ENCODE data around the gene STMP1. TPM values are rescaled to one million over a fixed set of nuclear protein-coding genes. Genes with fewer than 3 reads are reported as not detected.

STMP1 gene
- total RNA-seq, 1 experiment from 2014 or later: 38.4 TPM

DNA sequence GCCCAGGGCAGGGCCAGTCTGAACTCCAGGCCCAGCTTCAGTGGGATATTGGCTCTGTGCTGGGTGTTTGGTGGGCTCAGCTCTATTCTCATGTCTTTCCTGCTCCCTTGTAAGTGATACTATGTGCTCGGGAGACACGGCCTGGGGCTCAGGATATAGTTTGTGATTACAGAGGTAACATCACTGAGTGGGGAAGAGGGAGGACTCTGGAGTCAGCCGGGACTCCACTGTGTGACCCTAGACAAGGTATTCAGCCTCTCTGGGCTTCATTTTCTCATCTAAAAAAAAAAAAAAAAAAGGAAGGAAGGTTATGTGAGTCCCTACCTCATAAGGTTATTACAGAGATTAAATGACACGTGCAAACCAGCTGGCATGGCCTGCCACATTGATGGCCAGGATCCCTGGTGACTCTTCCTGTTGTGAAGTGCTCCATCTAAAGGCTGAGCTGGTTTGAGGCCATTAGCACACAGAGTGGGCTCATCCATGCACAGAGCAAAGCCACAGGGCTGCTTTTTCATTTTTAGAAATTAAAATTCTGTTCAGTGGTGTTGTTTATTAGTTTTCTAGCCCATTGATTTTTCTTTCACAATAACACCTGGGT, 50.0 kb downstream of the STMP1 start:
- no peak overlapping the region for H2BK15ac ChIP-seq (ENCODE audit: low read depth, low read length)
- TF ChIP-seq, protein P1, sequence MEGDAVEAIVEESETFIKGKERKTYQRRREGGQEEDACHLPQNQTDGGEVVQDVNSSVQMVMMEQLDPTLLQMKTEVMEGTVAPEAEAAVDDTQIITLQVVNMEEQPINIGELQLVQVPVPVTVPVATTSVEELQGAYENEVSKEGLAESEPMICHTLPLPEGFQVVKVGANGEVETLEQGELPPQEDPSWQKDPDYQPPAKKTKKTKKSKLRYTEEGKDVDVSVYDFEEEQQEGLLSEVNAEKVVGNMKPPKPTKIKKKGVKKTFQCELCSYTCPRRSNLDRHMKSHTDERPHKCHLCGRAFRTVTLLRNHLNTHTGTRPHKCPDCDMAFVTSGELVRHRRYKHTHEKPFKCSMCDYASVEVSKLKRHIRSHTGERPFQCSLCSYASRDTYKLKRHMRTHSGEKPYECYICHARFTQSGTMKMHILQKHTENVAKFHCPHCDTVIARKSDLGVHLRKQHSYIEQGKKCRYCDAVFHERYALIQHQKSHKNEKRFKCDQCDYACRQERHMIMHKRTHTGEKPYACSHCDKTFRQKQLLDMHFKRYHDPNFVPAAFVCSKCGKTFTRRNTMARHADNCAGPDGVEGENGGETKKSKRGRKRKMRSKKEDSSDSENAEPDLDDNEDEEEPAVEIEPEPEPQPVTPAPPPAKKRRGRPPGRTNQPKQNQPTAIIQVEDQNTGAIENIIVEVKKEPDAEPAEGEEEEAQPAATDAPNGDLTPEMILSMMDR (conservative IDR thresholded peaks at IDR 0.05): no peak
- no peaks in the 10 kb centered on the region; the same call in 1 of the 2 replicates for H3K4me1 ChIP-seq (ENCODE audit: insufficient read depth, low read length)
- H3K79me2 ChIP-seq (ENCODE audit: insufficient read depth, low read length): no peaks in the 10 kb centered on the region
- no peak overlapping the region for H4K8ac ChIP-seq (replicated peaks; ENCODE audit: insufficient read length, low read depth, low read length)
- H3K4me2 ChIP-seq (ENCODE audit: insufficient read depth, insufficient read length, low read length): no peak overlapping the region
- H2BK5ac ChIP-seq (ENCODE audit: insufficient read length, low read length): no peak overlapping the region
- peaks cover 7 to 13% of the 10 kb centered on the region in 2 experiments; a peak in 3 of 4 replicates for H3K4me1 Mint-ChIP-seq
- H3T11ph ChIP-seq (ENCODE audit: low read length): no peak overlapping the region
- H2BK120ac ChIP-seq (ENCODE audit: low read depth, low read length, poor library complexity, severe bottlenecking): no peak overlapping the region
- H3K23me2 ChIP-seq (ENCODE audit: insufficient read length, low read depth, low read length, poor library complexity, severe bottlenecking): no peaks in the 10 kb centered on the region
- H3K36me3 Mint-ChIP-seq (ENCODE audit: insufficient read depth in 1 of 3, low read depth in 3 of 3): no peaks in the 10 kb centered on the region
- H3K4me3 Mint-ChIP-seq: no peak overlapping the region
- H3K9ac ChIP-seq (ENCODE audit: extremely low read depth, insufficient read length, low read length): no peak overlapping the region
- DNase-seq: no peak
- H3K18ac ChIP-seq (ENCODE audit: insufficient read length, low read depth, low read length): no peak overlapping the region
- H3K27ac Mint-ChIP-seq: peak overlapping the region in 1 of 3 experiments; percentile 89; a peak in 1 of 7 replicates
- no peak overlapping the region for H4K5ac ChIP-seq (ENCODE audit: insufficient read length, low read depth, low read length)
- no peak overlapping the region for H3K56ac ChIP-seq (ENCODE audit: insufficient read length, low read depth, low read length)
- no peak overlapping the region for H3K14ac ChIP-seq (ENCODE audit: insufficient read depth, low read length)
- H2BK12ac ChIP-seq (ENCODE audit: insufficient read length, low read depth, low read length): no peak overlapping the region
- no peaks in the 10 kb centered on the region; the same call in 1 of the 2 replicates for H3K27me3 Mint-ChIP-seq (ENCODE audit: low read depth)
- no CpG with 5 or more reads among the region's 4 CpGs for WGBS (ENCODE audit: extremely low coverage, insufficient read length, low lambda C conversion rate)
- H4K91ac ChIP-seq (ENCODE audit: insufficient read length, low read depth, low read length): no peak overlapping the region
- no peak overlapping the region for H2AFZ ChIP-seq (ENCODE audit: low read length)
- no peak overlapping the region for H2AK5ac ChIP-seq (ENCODE audit: insufficient read length, low read length)
- no peak overlapping the region for H3K27ac ChIP-seq (ENCODE audit: insufficient read length, low read depth, low read length)
- no peaks in the 10 kb centered on the region for H3K79me1 ChIP-seq (ENCODE audit: insufficient read depth, low read depth, low read length, poor library complexity, severe bottlenecking)
- H3K9me3 Mint-ChIP-seq: no peaks in the 10 kb centered on the region
- no peaks in the 10 kb centered on the region for H3K9me3 ChIP-seq (ENCODE audit: control insufficient read depth, low read depth, low read length)
- H3K23ac ChIP-seq (ENCODE audit: insufficient read length, low read depth, low read length): no peak overlapping the region
- no peak overlapping the region for H2BK20ac ChIP-seq (ENCODE audit: low read depth, low read length, poor library complexity, severe bottlenecking)
- no peaks in the 10 kb centered on the region for H4K20me1 ChIP-seq (ENCODE audit: control insufficient read depth, insufficient read depth, insufficient read length)
- H3K27me3 ChIP-seq (ENCODE audit: insufficient read depth, low read length): no peaks in the 10 kb centered on the region
- no peak overlapping the region for H3K4ac ChIP-seq (ENCODE audit: low read depth, low read length)

All from H9 (cell line).